A549 (cell line): ENCODE measurements around the gene PSMB10.

ENCODE experiments used
- CHD2 ChIP-seq: fragments of 150-350 bp; IDR thresholded peaks from 2 replicates; pipeline ENCODE4 v1.6.1; 2014; ENCODE audit warnings: low read length; ENCODE audit not compliant: partially characterized antibody
- CTCF ChIP-seq: fragments of >200 bp; sonication (Bioruptor Twin); formaldehyde crosslinking; IDR thresholded peaks from 3 replicates; pipeline ENCODE4 v1.5.1; 2016
- HES2 ChIP-seq: fragments of >200 bp; sonication (Bioruptor Twin); formaldehyde crosslinking; IDR thresholded peaks from 2 replicates; pipeline ENCODE4 v1.6.1; 2016
- POLR2A ChIP-seq: IDR thresholded peaks from 2 replicates; pipeline ENCODE4 v1.6.1; 2012; ENCODE audit warnings: mild to moderate bottlenecking, low read length

- no peak; the same call in 1 of the 2 replicates for TF ChIP-seq POLR2A
- TF ChIP-seq CHD2 = no peak
- no peak for TF ChIP-seq CTCF
- TF ChIP-seq HES2 = no peak
These were observed 9.5 kb upstream of the PSMB10 start for GRCh38 chr16:67946128-67946569.
